Epithelial cell of esophagus (primary cell): ENCODE data around the gene PKD2.
"Not testable (repeated sequence)": the region's sequence is repeated elsewhere in the genome, so short reads cannot be mapped to it uniquely, and the experiment has no call there.

Source experiments
- DNase-seq: peaks from one replicate; pipeline ENCODE4 v3.0.0; 2010; ENCODE audit warnings: low read depth
- H3K4me3 ChIP-seq: 2 replicates; pipeline ENCODE4 v1.5.1; 2011; ENCODE audit warnings: mild to moderate bottlenecking, low read length, control low read depth
- CTCF ChIP-seq: IDR thresholded peaks from 2 replicates; pipeline ENCODE4 v1.5.1; 2011; ENCODE audit warnings: low read depth, mild to moderate bottlenecking, low read length, control low read depth, inconsistent platforms; ENCODE audit not compliant: insufficient read depth; ENCODE audit errors: missing control alignments

The PKD2 gene

GRCh38 chr4:87985097-87985886 is 22.1 kb upstream of the PKD2 start:
- peak; percentile 83 for TF ChIP-seq CTCF
- no peak overlapping the region for H3K4me3 ChIP-seq
- DNase-seq, result peak; percentile 65

GRCh38 chr4:87985887-87986200 is 21.6 kb upstream of the PKD2 start:
- no peak for TF ChIP-seq CTCF
- DNase-seq, result no peak
- H3K4me3 ChIP-seq, result no peak overlapping the region

GRCh38 chr4:87986508-87986907 is 20.9 kb upstream of the PKD2 start:
- no peak for DNase-seq
- no peak overlapping the region for H3K4me3 ChIP-seq
- TF ChIP-seq CTCF, result no peak

GRCh38 chr4:87989765-87990164 is 17.7 kb upstream of the PKD2 start:
- H3K4me3 ChIP-seq, result no peak overlapping the region
- TF ChIP-seq CTCF, result no peak
- DNase-seq, result no peak

- H3K4me3 ChIP-seq, result no peak overlapping the region
- no peak for TF ChIP-seq CTCF
- no peak for DNase-seq
Observed at GRCh38 chr4:87995435-87995834, 12.0 kb upstream of the PKD2 start.

GRCh38 chr4:87999191-87999691 is 8.2 kb upstream of the PKD2 start:
- H3K4me3 ChIP-seq, DNase-seq: not testable (repeated sequence)

GRCh38 chr4:88001871-88002270 is 5.6 kb upstream of the PKD2 start:
- no peak for TF ChIP-seq CTCF
- DNase-seq, result no peak
- H3K4me3 ChIP-seq, result no peak overlapping the region
